HG02884 (cell line): ENCODE measurements around the gene GRIP2.
"Not testable (repeated sequence)": the region's sequence is repeated elsewhere in the genome, so short reads cannot be mapped to it uniquely, and the experiment has no call there.

Experiments
- ATAC-seq: cut with Tn5 transposase; IDR thresholded peaks from one replicate; pipeline ENCODE4 v1.9.1; 2021; ENCODE audit warnings: mild to moderate bottlenecking, moderate library complexity; ENCODE audit not compliant: unreplicated experiment

Gene GRIP2

DNA sequence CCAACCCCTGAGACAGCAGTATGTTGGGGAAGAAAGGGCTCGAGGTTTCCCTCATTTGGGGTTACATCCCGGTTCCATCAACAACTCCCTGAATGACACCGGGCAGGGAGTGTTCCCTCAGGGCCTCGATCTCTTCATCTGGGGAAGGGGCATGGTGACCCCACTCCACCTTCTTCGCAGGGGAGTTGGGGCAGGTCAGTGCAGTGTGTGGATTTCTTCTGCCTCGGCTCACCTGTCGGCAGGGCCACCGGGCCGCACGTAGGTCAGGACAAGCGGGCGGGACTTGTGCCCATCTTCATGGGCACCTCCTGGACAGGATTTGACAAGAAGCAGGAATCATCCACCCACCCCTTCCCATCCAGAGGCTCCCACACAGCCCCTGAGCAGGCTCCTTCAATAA lies 17.4 kb downstream of the GRIP2 start:
- no peak for ATAC-seq

DNA sequence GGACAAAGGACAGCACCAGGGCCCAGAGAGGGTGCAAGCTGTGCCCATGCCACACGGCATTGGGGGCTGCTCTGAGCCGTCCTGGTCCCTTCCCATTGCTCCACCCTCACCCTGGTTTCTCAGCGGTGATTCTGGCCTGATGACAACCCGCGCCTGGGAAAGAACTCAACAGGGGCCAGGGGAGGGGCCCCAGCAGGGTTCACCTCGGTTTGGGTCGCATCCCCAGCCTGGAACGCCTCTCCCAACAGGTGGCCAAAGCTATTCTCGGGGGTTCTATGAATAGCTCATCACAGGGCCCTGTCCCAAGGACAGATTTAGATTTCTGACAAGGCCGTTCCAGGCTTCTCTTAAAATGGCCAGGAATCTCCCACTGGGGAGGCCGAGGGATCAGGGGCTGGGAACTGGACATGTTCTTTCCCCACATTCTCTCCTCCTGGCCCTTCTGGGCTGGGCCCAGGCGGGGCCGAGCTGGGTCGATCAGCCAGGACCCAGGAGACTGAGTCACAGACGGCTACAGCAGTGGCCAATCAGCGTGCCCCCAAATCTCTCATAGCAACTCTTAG lies 17.9 kb downstream of the GRIP2 start:
- no peak for ATAC-seq

DNA sequence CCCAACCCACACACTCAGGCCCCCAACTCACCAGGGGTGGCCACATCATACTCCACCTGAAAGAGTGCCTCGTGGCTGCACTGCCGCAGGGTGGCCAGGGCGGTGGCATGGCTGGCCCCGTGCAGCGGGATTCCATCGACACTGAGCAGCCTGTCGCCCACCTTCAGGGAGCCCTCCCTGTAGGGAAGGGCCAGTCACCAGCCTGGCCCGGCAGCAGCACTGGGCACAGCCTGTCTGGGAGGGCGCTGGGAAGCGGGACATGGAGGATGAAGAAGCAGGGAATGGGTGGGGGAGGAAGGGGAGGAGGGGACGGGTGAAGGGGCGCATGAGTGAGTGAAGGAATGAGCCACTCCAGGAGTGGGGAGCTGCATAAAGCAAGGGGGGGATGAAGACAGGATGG lies 18.5 kb downstream of the GRIP2 start:
- ATAC-seq, result no peak

- no peak for ATAC-seq
These were observed 19.2 kb downstream of the GRIP2 start for GRCh38 chr3:14520967-14521366.

DNA sequence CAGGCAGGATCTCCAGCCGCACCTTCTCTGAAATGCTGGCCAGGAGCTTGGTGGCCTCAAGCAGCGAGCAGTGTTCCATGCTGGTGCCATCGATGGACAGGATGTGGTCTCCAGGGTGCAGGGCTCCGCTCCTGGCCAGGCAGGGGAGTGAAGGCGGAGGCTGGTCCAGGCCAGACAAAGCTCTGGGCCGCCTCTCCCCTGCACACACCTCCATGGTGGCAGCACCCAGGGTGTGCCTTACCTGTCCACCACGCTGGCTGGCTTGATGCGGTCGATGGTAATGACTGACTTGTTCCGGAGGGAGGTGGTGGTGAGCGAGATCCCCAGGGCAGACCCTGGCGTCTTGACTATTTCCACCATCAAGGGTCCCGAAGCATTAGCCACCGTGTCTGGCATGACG lies 20.0 kb downstream of the GRIP2 start:
- ATAC-seq, result no peak

- ATAC-seq, result no peak
These were observed 20.7 kb downstream of the GRIP2 start for GRCh38 chr3:14519406-14519805.

DNA sequence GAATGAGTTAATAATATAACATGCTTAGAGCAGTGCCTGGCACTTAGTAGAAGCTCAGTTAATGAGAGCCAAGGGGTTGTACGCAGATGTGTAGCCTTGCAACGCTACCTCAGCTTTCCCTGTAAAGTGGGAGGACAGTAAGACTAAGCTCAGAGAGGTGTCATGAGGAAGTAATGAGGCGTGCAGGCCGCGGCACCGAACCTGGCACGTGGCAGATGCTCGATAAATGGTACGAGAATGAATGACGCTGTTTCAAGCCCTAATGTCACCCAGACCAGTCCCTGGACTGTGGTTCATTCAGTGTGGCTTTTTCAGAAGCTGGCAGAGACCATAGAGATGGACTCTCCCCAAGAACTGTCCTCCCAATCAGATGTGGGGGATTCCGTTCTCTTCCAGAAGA lies 21.2 kb downstream of the GRIP2 start:
- ATAC-seq, result no peak

DNA sequence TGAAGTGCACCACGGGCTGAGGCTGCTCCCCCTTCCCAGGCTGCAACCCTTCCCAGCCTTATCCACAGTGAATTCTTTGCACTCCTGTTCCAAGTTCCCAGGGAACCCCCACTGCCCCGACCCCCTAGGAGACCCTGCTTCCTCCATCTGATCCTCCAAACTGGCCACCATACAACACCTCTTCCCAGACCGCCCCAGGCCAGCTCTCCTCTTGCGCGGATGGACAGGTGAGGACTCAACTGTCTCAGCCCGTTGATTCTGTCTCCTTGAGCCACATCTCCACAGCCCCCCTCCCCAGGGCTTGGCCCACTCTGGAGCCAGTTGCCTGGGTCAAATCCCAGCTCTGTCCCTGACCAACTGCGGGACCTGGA lies 21.7 kb downstream of the GRIP2 start:
- ATAC-seq, result no peak

- ATAC-seq, result no peak
These were observed 22.3 kb downstream of the GRIP2 start for GRCh38 chr3:14517601-14518431.

- no peak for ATAC-seq
These were observed 23.3 kb downstream of the GRIP2 start for GRCh38 chr3:14516738-14517345.

DNA sequence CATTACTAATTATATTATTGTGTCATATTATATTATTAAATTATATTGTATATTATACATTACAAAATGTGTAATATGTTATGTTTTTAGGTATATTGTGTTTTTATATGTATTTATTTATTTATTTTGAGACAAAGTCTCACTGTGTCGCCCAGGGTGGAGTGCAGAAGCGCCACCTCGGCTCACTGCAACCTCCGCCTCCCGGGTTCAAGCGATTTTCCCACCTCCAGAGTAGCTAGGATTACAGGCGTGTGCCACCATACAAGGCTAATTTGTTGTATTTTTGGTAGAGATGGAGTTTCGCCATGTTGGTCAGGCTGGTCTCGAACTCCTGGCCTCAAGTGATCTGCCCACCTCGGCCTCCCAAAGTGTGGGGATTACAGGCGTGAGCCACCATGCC lies 24.6 kb downstream of the GRIP2 start:
- not testable (repeated sequence) for ATAC-seq

DNA sequence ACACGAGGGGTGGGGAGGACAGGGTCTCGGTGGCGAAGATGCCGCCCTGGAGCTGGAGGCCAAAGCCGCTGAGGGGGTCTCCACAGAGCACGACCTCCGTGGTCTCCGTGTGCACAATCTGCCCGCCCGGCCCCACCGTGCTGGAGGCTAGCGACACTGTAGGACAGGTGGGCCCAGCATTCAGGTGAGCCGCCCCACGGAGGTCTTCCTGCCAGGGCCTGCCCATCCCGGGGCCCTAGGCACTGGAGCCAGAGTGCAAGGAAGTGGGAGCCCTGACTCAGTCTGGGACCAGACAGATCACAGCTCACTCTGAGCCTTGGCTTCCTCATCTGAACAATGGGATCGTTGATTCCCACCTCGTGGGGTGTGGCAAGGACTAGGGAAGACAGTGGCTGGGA lies 25.8 kb downstream of the GRIP2 start:
- no peak for ATAC-seq

GRCh38 chr3:14513566-14514322 lies 26.4 kb downstream of the GRIP2 start:
- ATAC-seq, result no peak

DNA sequence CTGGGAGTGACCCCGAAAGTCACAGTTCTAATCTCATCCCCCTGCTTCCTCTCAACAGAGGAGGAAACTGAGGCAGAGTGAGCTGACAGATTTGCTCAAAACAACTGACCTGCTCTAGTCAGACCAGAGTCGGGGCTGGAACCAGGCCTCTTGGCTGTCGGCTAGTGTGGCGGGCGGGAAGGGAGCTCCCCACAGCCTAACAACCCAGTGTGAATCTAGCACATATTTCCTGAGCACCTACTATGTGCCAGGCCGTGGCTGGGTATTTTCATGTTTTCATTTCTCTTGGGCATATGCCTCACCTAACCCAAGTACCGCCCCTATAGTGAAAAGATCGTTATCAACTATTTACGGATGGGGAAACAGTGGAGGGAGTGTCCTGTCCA lies 27.2 kb downstream of the GRIP2 start:
- ATAC-seq, result no peak

DNA sequence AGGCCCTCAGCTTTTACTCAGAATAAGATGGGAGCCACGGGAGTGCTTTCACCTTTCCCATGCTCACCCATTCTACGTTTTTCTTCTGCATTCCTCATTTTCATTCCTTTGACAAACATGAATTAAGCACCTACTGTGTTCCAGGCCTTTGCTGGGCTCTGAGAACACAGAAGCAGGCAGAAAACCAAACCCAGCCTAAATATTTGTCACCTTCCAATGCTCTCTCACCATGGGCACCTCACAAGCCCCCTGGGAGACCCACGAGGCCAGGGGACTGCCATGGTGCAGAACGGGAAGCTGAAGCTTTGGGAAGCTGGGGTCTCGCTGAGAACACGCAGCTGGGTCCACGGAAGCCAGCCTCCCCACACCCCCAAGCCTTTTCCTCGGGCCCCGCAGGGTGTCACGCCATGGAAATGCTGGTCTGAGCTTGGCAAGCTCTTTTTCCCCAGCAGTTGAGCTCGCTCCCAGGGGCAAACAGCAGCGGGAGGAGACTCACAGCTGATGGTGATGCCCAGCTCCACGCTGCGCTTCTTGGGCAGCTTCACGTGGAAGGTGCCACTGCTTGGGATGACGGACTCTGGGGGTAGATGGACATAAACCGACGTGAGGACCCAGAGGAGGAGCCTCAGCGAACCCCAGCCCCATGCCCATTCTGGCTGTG lies 27.7 kb downstream of the GRIP2 start:
- ATAC-seq, result no peak

- ATAC-seq, result no peak
These were observed 28.4 kb downstream of the GRIP2 start for GRCh38 chr3:14511623-14512280.

DNA sequence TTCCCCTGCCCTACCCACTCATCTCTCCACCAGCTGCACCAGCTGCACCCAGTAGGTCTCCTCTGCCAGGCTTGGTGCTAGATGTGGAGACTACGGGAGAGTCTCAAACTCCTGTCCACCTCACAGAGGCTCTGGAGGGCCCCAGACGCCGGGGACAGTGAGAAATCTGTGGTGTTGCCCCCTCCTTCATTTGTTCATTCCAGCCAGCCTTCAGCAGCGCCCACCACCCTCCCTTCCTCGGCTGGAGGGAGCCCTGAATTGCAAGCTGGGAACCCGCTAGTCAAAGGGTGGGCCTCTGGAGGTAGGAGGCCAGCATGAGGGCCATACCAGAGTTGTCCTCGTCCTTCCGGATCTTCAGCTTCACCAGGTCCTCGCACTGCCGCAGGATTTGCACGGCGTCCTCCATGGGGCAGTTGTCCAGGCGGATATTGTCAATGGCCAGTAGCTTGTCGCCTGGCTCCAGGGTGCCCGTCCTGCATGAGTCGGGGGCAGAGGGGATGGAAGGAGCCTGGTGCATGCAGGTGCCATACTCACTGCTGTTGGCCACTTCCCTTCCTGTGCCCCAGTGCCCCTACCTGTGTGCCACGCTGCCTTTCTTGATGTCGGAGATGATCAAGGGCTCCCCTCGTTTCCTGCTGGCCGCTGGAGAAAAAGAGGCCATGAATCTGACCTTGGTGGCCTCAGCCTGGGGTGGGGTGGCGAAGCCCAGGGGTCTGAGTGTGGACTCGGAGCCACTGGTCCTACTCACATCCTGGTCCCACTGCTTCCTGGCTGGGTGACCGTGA lies 29.1 kb downstream of the GRIP2 start:
- no peak for ATAC-seq

DNA sequence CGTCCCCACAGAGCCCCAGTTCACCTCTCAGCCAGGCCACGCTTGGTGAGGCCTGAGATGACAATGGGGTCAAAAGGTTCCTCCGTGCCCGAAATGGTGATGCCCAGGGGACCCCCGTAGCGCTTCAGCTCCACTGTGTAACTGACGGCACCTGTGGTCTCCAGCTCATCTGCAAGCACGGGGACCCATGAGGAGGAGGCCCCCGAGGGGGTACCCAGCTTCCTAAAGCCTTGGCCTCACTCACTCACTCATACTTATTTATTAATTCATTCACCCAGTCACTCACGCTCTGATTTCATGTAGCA lies 30.4 kb downstream of the GRIP2 start:
- no peak for ATAC-seq

- ATAC-seq, result no peak
These were observed 31.0 kb downstream of the GRIP2 start for GRCh38 chr3:14508966-14509795.
